ENCODE results near the gene EHD4.

DNA sequence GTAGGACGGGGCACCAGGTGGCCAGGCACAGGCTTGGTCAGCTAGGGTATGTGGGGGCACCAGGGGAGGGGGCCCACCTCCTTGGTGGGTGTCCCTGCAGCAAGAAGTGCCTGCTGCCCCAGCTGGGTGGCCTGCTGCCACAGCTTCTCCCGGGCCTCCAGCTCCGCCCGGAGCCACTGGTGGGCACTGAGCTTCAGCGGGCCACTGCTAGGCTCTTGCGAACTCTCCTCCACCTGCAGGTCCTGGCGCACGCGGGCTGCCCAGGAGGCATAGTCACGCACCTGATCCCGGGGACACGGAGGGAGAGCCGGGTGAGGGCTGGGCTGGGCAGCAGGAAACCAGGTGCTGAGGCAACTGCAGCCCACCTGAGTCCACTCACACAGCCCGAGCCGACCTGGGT is 104.0 kb downstream of the EHD4 start:
- TF ChIP-seq, protein P1, sequence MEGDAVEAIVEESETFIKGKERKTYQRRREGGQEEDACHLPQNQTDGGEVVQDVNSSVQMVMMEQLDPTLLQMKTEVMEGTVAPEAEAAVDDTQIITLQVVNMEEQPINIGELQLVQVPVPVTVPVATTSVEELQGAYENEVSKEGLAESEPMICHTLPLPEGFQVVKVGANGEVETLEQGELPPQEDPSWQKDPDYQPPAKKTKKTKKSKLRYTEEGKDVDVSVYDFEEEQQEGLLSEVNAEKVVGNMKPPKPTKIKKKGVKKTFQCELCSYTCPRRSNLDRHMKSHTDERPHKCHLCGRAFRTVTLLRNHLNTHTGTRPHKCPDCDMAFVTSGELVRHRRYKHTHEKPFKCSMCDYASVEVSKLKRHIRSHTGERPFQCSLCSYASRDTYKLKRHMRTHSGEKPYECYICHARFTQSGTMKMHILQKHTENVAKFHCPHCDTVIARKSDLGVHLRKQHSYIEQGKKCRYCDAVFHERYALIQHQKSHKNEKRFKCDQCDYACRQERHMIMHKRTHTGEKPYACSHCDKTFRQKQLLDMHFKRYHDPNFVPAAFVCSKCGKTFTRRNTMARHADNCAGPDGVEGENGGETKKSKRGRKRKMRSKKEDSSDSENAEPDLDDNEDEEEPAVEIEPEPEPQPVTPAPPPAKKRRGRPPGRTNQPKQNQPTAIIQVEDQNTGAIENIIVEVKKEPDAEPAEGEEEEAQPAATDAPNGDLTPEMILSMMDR (IDR thresholded peaks at IDR 0.05; ENCODE audit: poor library complexity) = no peak
- no peak for TF ChIP-seq EZH2 (IDR thresholded peaks at IDR 0.05; ENCODE audit: borderline replicate concordance)

All from hepatocyte (in vitro differentiated cells).